ENCODE results near the gene CLCA1.

- no peak for TF ChIP-seq EZH2 (IDR thresholded peaks at IDR 0.05; ENCODE audit: low read length, unreplicated experiment)
- no peak for TF ChIP-seq CTCF (conservative IDR thresholded peaks at IDR 0.05; ENCODE audit: low read depth, low read length)
- TF ChIP-seq EZH2phosphoT487 (IDR thresholded peaks at IDR 0.05; ENCODE audit: borderline replicate concordance, low read length): no peak
These were observed 13.7 kb upstream of the CLCA1 start for GRCh38 chr1:86455073-86455472.
